ENCODE data around the gene MOB2. TPM values are rescaled to one million over a fixed set of nuclear protein-coding genes. Genes with fewer than 3 reads are reported as not detected.

Gene MOB2
- total RNA-seq, 2 donors from 2014 or later = 39.3 to 46.5 TPM

DNA sequence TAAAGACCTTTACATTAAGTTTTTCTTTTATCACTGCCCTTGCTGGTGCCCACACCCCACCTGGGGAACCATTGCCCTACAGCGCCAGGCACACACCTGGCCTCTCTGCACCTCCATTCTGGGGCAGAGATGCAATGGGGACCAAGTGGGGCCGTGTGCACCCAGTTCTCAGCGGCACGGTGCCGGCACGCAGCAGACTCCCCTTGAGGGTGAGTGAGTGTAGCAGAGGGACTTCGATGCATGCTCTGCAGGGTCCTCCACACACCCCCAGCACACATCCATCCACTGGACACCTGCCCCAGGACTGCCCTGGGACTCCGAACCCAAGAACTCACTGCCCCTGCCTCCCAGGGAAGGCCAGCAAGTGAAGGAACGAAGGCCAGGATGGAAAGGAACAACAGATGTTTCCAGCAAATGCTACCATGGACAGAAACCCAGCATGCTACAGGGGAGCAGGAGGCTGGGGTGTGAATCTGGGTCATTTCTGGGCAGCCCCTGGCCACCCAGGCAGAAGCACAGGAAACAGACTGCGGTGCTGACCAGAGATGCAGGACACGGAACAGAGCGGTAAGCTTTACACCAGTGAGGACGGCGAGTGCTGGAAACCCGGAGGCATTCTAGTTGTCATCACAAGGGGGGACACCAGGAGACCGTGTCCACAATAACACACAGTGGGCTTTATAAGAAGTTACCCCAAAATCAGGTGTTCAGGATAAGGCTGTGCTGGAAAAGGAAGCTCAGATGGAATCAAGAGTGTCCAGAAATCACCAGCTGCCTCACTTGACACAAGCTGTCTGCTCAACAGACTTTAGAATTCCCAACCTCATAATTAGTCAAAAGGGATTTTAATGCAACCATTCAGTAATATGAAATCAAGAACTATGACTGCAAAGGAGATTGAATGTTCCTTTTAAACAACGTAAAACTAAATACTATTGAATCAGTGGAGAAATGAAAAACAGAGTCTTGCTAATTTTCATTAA lies 32.7 kb upstream of the MOB2 start:
- 95% methylated on average over 17 of the region's 17 CpGs for WGBS
- Histone ChIP-seq H3K9me3 (no peaks in the 10 kb centered on the region), H3K4me1 (replicated peaks) (peaks cover 10% of the 10 kb centered on the region), H3K4me3 (no peak overlapping the region), H3K27ac (no peak overlapping the region), H3K36me3 (no peaks in the 10 kb centered on the region), H3K27me3 (replicated peaks; ENCODE audit: insufficient read depth) (no peaks in the 10 kb centered on the region)
- TF ChIP-seq POLR2A (IDR thresholded peaks at IDR 0.05) (no peak), POLR2AphosphoS5 (IDR thresholded peaks at IDR 0.05) (no peak)
- TF ChIP-seq, protein P1, sequence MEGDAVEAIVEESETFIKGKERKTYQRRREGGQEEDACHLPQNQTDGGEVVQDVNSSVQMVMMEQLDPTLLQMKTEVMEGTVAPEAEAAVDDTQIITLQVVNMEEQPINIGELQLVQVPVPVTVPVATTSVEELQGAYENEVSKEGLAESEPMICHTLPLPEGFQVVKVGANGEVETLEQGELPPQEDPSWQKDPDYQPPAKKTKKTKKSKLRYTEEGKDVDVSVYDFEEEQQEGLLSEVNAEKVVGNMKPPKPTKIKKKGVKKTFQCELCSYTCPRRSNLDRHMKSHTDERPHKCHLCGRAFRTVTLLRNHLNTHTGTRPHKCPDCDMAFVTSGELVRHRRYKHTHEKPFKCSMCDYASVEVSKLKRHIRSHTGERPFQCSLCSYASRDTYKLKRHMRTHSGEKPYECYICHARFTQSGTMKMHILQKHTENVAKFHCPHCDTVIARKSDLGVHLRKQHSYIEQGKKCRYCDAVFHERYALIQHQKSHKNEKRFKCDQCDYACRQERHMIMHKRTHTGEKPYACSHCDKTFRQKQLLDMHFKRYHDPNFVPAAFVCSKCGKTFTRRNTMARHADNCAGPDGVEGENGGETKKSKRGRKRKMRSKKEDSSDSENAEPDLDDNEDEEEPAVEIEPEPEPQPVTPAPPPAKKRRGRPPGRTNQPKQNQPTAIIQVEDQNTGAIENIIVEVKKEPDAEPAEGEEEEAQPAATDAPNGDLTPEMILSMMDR (IDR thresholded peaks at IDR 0.05) = no peak
- intact Hi-C loops (cut with DNase I) = loop anchor here (5.0 kb wide), 1 partner anchor 212 kb away; the partner anchor contains the start of gene TOLLIP
- DNase-seq (ENCODE audit: low spot score) = no peak

DNA sequence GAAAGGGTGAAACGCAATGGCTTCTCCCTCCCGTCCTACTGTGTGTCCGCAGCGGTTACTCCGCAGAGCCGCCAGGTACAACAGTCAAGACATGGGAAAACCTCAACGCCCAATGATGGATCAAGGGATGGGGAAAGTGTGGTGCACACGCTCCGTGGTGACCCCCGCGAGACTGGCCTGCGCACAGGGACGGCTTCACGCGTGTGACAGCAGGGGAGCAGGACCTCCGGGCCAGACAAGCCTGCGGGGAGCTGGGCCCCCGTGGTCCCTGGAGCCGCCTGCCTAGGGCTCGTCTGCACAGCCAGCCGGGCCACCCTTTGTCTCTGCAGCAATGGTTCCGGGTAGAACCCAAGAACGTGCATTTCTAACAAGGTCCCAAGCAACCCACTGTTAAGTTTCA lies 31.7 kb upstream of the MOB2 start:
- H3K9me3 ChIP-seq = no peaks in the 10 kb centered on the region
- no peak overlapping the region for H3K4me3 ChIP-seq
- intact Hi-C loops (cut with DNase I) = loop anchor here (5.0 kb wide), 1 partner anchor 211 kb away; the partner anchor contains the start of gene TOLLIP
- WGBS = 95% methylated on average over 21 of the region's 23 CpGs
- peaks cover 15% of the 10 kb centered on the region for H3K4me1 ChIP-seq (replicated peaks)
- TF ChIP-seq POLR2AphosphoS5 (IDR thresholded peaks at IDR 0.05) = no peak
- TF ChIP-seq, protein P1 (IDR thresholded peaks at IDR 0.05) = no peak
- TF ChIP-seq POLR2A (IDR thresholded peaks at IDR 0.05) = no peak
- H3K27me3 ChIP-seq (replicated peaks; ENCODE audit: insufficient read depth) = no peaks in the 10 kb centered on the region
- no peaks in the 10 kb centered on the region for H3K36me3 ChIP-seq
- H3K27ac ChIP-seq = no peak overlapping the region
- no peak for DNase-seq (ENCODE audit: low spot score)

DNA sequence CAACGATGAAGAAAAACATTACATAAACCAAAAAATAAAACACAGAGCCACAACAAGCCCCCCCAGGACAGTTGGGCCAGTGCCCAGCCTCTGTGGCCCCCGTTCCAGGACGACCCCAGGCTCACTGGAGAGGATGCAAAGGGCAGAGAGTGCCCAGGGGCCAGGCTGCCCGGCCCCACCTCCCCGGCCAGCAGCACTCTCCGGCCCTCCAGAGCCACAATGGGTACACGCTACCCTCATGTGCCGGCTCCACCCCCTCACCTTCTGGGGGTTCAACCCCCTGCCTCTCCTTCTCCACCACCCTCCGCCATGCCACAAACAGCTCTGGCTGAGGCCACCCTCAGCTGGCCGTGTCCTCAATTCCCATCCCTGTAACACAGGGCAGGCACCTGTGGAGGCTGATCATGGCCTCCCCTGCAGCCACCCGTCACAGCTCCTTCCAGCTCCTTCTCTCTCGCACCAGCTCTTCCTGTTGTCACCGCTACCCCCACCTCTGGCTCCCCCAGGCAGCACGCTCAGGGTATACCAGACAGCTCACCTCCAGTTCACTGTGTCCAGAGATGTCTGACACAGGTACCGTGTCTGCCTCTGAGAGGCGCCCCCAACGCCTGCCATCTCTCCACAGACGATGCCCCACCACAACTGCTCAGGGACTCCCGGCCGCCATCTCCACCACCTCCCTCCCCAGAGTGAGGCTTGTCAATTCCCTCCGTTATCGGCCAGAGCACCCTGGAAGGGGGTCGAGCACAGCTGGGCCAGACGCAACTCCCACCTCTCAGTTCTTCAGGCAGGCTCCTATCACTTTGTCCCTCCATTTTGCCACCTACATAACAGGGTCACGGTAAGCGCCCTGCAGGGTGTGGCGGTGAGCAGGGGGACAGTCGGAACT lies 30.8 kb upstream of the MOB2 start:
- Histone ChIP-seq H3K27ac (no peak overlapping the region), H3K4me1 (replicated peaks) (peaks cover 16% of the 10 kb centered on the region), H3K36me3 (no peaks in the 10 kb centered on the region), H3K9me3 (no peaks in the 10 kb centered on the region), H3K4me3 (no peak overlapping the region), H3K27me3 (replicated peaks; ENCODE audit: insufficient read depth) (no peaks in the 10 kb centered on the region)
- WGBS = 86% methylated on average over 28 of the region's 28 CpGs
- no peak for DNase-seq (ENCODE audit: low spot score)
- TF ChIP-seq POLR2AphosphoS5 (IDR thresholded peaks at IDR 0.05) = no peak
- no peak for TF ChIP-seq POLR2A (IDR thresholded peaks at IDR 0.05)
- TF ChIP-seq, protein P1 (IDR thresholded peaks at IDR 0.05) = no peak
- intact Hi-C loops (cut with DNase I) = loop anchor here (5.0 kb wide), 1 partner anchor 210 kb away; the partner anchor contains the start of gene TOLLIP

DNA sequence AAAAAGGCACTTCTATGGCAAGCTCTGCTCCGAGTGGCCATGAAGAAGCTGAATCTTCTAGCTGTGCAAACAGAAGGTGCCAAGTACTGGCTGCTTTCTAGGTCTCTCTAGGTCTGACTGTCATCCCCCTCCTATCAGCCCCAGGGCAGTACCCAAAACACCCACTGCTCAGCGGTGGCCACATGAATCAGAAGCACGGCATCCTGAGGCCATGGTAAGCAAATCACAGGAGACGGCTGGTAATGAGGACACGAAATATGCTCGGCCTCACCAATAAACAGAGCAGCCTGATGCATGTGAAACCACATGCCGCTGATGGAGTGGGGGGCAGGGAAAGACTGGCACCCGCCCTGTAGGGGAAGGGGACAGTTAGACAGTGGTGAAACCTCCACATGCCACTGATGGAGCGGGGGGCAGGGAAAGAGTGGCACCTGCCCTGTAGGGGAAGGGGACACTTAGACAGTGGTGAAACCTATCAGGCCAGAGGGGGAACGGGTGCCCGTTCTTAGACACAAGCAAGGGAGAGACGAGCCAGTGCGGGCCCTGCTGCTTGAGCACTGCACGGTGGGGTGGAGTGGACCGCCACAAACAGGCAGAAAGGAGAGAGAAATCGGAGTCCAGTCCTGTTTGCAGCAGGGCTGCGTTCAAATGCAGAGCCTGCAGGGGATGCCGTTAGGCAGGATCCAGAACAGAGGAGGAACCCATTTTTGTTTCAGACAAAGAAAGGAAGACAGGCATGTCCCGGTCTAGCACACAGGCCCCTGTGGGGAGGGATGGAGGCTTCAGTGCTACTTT lies 29.9 kb upstream of the MOB2 start:
- Histone ChIP-seq H3K27me3 (replicated peaks; ENCODE audit: insufficient read depth) (no peaks in the 10 kb centered on the region), H3K27ac (no peak overlapping the region), H3K36me3 (no peaks in the 10 kb centered on the region), H3K9me3 (no peaks in the 10 kb centered on the region), H3K4me3 (no peak overlapping the region), H3K4me1 (replicated peaks) (peaks cover 16% of the 10 kb centered on the region)
- no peak for DNase-seq (ENCODE audit: low spot score)
- intact Hi-C loops (cut with DNase I) = loop anchor here (5.0 kb wide), 1 partner anchor 209 kb away; the partner anchor contains the start of gene TOLLIP
- 84% methylated on average over 19 of the region's 19 CpGs for WGBS
- no peak for TF ChIP-seq POLR2AphosphoS5 (IDR thresholded peaks at IDR 0.05)
- no peak for TF ChIP-seq POLR2A (IDR thresholded peaks at IDR 0.05)
- TF ChIP-seq, protein P1 (IDR thresholded peaks at IDR 0.05) = no peak

Measured in prostate gland (tissue), 2 donors.